ENCODE results near the gene TRPT1.

The TRPT1 gene

DNA sequence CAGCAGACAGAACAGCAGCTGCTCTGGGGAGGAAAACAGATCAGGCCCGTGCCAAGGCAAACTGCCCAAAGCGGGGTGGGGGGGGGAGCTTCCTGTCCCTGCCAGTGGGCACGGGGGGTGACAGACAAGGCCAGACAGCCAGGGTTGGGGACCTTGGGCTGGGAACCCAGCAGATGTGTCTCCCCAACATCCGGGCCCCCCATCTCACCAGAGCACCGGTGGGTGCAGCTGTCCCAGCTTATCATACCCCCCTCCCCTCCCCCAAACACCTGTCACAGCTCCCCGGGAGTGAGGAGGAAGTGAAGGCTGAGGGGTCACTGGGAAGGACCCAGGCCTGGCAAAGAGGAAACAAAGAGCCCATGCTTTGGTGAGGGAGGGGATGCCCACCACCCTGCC, 19.4 kb upstream of the TRPT1 start:
- no peak for DNase-seq (ENCODE audit: low read depth, low spot score)

- no peak for DNase-seq (ENCODE audit: low read depth, low spot score)
Measured at GRCh38 chr11:64244966-64245365, 19.0 kb upstream of the TRPT1 start.

DNA sequence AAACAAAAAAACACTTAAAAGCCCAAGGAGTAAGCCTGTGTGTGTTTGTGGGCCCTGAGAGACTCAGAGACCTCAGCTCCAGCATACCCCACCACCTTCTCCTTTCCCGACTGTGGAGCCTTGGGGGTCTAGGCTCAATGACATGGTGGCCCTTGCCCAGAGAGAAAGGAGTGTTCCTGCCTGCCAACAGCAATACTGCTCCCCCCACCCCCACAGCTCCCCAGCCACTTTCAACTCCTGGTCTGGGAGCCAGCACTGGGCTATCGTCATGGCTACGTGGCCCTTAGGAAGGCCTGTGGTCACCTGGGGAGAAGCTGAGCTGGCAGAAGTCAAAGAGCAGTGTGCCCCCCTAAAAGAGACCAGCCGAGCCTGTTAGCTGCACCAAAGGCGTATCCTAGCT, 18.1 kb upstream of the TRPT1 start:
- DNase-seq (ENCODE audit: low read depth, low spot score) = no peak

GRCh38 chr11:64243236-64243854, 17.4 kb upstream of the TRPT1 start:
- no peak for DNase-seq (ENCODE audit: low read depth, low spot score)

DNA sequence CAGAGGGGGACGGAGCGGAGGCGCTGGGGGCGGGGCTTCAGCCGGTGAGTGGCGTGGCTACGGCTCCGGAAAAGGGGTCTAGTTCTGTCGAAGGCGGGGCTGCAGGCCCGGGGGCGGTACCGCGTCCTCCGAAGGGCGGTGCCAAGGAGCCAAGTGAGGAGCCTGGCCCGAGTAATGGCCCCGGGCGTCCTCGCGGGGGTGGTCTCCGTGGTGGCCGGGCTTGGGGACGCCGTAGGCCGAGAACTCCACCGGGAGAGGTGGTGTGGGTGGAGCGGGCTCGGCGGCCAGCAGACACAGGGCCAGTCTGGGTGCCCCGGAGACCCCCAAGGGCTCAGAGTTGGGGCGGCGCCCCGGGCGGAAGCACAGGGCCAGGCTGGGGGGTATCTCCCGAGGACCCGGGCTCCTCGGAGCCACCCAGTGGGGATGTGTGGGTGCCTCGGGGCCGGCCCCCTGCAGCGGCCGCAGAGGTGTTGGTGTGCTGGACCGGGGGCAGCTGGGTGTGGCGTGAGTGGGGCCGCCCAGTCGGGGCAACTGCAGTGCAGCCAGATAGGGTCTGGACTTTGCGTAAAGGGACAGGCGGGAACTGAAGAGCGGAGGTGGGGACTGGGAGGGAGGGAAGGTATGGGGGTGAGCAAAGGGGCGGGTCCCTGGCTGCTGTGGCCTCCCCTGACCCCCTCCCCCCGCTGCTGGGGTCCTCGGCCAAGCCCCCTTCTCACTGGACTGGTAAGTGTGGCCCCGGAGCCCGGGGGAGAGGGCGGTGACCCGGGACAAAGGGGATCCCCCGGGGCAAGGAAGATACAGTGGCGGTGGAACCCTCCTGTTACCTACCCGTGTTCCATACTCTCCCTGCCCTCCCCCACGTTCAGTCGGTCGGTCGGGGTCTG, 15.7 kb upstream of the TRPT1 start:
- DNase-seq (ENCODE audit: low read depth, low spot score) = no peak

DNA sequence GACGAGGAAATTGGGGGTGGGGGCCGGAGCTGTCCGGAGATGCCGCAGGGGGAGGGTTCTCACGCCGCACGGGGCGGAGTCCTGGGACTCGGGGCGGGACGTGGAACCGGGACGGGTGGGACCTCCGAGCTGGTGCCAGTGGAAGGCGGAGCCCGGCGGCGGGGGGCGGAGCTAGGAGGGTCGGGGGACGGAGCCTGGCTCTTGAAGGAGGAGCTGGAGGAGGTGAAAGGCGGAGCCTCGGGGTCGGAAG, 15.2 kb upstream of the TRPT1 start:
- no peak for DNase-seq (ENCODE audit: low read depth, low spot score)

DNA sequence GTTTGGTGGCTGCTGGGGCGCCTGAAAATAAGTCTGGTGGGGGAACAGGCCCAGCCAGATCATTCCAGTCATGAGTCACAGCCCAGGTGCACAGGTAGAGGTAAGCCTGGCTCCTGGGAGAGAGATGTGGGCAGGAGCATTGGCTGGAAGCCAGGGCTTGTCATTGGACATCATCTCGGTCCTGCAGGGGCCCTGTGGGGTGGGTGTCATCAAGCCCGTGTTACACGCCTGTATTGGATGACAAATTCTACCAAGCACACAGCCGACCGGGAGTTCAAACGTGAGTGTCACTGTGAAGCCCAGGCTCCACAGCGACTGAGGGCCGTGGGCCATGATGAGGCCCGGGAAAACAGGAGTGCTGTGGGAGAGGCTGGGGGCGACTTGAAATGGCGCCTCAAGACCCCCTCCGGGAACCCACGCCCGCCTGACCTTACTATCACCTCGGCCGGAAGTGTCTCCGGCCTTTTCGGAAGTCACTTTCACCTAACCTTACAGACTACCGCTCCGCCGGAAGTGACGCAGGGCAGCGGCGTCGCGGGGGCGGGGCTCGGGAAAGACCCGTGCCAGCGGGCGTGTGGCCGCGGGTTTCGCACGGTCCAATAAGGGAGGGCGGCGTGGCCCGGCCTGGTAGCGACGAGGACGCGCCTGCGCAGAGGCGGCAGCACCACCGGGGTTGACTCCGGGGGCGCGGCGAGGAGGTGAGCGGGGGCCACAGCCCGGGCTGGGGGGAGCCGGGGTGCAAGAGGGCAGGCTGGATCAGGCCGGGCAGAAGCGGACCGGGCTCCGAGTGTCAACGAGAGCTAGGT, 14.7 kb upstream of the TRPT1 start, which contains the start of gene FKBP2:
Gene FKBP2, plus strand, starts transcription at position 661 of the 806 bp plus-strand sequence. CDS start 1,293 bp downstream, outside the sequence.
- no peak for DNase-seq (ENCODE audit: low read depth, low spot score)

- DNase-seq (ENCODE audit: low read depth, low spot score) = no peak
Measured at GRCh38 chr11:64239662-64240434, 13.9 kb upstream of the TRPT1 start.

DNA sequence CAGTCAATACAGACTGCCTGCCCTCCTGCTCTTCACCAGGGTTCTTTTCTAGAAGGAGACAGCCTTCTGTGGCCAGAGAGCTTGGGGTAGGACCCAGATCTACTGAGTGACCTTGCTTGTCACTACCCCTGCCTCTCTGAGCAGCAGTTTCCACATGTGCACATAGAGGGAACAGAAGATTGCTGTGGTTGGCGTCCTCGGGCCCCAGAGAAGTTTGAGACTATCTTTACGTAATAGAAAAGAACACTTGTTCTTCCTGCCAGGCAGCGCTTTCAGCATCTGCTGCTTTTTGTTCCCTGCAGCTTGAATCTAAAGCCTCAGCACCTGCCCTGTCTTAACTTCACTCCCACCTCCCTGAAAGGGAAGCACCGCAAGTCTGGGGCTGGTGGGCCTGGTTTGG, 13.0 kb upstream of the TRPT1 start:
- DNase-seq (ENCODE audit: low read depth, low spot score) = no peak

DNA sequence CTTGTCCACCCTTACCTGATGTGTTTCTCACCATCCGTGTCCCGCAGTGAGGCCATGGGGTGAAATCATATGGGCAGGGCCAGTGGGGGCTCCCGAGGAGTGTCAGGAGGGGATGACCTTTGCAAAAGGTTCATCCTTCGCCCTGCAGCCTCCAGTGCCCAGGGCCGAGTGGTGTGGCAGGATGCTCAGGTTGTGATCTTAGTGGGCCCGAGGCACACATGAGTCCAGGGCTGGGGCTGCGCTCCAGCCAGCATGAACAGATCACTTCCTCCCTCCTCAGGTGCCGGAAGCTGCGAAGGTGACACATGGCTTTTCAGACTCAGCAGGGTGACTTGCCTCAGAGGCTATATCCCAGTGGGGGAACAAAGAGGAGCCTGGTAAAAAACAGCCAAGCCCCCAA, 12.1 kb upstream of the TRPT1 start:
- no peak for DNase-seq (ENCODE audit: low read depth, low spot score)

DNA sequence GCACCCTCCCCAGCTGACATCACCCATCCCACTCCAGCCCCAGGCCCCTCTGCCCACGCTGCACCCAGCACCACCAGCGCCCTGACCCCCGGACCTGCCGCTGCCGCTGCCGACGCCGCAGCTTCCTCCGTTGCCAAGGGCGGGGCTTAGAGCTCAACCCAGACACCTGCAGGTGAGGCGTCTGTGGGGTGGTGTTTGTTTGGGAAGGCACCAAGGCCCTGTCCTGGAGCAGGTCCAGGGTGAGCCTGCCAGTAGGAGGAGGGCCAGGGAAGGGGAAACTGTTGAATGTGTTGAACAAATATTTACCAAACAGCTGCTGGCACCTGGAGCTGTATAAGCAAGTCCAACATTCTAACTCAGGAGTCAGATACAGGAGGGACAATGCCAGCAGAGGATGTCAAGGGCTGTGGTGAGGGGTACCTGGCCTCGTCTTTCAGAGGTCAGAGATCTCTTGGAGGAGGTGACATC, 11.5 kb upstream of the TRPT1 start:
- no peak for DNase-seq (ENCODE audit: low read depth, low spot score)

DNA sequence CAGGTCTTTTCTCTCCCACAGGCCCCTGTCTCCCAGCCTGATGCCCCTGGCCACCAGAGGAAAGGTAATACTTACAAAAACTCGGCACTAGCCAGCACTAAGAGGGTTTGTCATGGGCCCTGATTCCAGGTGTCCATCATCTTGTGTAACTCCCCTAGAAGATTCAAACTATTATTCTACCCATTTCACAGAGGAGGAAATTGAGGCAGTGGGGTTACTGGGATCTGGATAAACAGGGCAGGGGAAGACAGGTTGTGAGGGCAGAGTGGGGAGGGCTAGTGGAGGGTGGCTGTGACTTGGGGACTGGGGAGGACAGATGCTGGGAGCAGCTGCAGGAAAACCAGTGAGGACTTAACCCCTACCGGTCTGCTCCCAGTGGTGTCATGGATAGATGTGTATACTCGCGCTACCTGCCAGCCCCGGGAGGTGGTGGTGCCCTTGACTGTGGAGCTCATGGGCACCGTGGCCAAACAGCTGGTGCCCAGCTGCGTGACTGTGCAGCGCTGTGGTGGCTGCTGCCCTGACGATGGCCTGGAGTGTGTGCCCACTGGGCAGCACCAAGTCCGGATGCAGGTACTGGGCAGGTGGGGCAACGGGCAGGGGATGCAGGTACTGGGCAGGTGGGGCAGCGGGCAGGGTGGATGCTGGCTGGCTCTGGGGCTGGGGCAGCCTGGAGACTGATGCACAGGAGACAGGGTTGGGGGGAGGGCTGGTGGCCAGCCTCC, 9.6 kb upstream of the TRPT1 start:
- DNase-seq (ENCODE audit: low read depth, low spot score) = no peak

GRCh38 chr11:64234647-64235379, 8.8 kb upstream of the TRPT1 start:
- DNase-seq (ENCODE audit: low read depth, low spot score) = no peak

DNA sequence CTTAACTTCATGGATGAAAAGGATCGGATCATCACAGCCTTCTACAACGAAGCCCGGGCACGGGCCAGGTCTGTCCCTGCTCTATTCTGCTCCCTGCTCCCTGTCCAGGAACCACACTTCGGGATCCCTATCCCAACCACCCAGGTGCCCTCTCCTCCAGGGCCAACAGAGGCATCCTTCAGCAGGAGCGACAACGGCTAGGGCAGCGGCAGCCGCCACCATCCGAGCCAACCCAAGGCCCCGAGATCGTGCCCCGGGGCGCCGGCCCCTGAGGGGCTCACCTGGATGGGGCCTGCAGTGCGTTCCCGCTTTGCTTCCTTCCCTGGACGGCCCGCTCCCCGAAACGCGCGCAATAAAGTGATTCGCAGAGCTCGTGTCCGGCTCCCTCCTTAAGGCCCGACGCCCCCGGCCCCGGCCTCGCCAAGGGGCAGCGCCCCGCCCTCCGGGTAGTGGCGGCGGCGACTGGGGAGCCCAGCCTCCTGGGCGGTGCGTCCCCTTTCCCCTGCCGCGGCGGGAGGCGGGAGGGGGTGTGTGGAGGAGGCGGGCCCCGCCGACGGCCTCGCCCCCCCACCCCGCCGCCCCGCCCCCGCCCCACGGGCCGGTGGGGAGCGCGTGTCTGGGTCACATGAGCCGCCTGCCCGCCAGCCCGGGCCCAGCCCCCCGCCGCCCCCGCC, 8.1 kb upstream of the TRPT1 start, which contains the start of gene VEGFB:
Gene VEGFB, plus strand, starts transcription at position 672 of the 674 bp plus-strand sequence. CDS start 250 bp downstream, outside the sequence.
- DNase-seq (ENCODE audit: low read depth, low spot score) = no peak

- DNase-seq (ENCODE audit: low read depth, low spot score) = no peak
Measured at GRCh38 chr11:64232967-64233315, 7.0 kb upstream of the TRPT1 start.

- DNase-seq (ENCODE audit: low read depth, low spot score) = no peak
Measured at GRCh38 chr11:64232182-64232966, 6.4 kb upstream of the TRPT1 start.

DNA sequence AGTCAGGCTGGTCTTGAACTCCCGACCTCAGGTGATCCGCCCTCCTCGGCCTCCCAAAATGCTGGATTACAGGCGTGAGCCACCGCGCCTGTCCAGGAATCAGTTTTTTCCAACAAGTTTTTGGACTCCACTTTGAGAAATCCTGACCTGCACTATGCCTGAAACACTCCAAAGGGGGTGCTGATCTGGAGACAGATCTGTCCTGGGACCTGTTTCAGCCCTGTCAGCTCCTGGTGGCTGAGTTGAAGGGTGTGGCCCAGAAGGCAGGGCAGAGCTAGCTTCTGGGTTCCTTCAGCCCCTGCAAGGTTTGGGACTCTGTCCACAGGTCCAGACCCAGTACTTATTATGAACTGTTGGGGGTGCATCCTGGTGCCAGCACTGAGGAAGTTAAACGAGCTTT, 5.6 kb upstream of the TRPT1 start:
- no peak for DNase-seq (ENCODE audit: low read depth, low spot score)

DNA sequence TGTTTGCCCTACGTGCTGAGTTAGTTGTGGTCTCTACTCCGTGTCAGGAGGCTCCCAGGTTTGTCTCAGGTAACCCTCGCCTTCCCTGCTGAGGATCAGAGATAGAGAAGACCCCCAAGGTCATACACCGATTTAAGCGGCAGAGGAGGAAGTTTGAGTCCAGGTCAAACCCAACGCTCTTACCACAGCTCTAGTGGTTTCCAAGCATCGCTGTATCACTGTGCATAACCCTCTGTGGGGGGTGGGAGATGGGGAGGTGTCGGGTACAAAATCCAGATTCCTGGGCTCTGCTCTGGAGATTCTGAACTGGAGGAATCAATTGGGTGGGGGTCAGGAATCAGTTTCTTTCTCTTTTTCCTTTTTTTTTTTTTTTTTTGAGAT, 5.0 kb upstream of the TRPT1 start:
- DNase-seq (ENCODE audit: low read depth, low spot score) = no peak

Data from iPS DF 19.7 (cell line).